Liver (tissue), 3 donors: ENCODE data around the gene TBCD.

Experiments used
- CTCF ChIP-seq: fragments of 150-350 bp; IDR thresholded peaks from 2 replicates; pipeline ENCODE4 v1.5.1; 2017; ENCODE audit warnings: improper control_type of control experiment, low read depth, low read length; ENCODE audit not compliant: missing input control
- TF ChIP-seq, protein P1 (sequence below): IDR thresholded peaks from 2 replicates; pipeline ENCODE4 v1.6.1; 2016; ENCODE audit warnings: antibody characterized with exemption
- donor health status: healthy.
- donor health status: healthy.

DNA sequence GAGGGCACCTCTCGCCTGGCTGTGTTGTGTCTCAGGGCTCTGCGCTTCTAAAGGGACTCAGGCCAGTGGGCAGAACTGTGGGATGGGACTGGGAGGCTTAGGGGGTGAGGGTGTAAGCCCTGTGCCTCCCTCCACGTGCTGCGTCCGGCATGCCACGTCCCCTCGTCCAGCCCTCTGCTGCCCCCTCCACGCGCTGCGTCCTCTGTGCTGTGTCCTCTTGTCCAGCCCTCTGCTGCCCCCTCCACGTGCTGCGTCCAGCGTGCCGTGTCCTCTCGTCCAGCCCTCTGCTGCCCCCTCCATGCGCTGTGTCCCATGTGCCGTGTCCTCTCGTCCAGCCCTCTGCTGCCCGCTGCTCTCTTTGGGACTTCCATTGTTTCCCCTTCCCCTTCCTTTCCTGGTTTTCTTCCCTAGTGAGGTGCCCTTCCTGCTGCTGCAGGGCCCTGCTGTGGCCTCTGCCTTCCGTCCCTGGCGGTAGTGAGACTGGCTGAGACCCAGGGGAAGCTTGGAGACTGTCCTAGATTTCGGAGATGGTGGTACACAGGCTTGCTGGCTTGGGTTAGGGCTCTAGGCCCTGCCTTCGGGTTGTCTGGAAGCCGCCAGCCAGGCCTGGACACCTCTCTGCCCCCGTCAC, 94.3 kb downstream of the TBCD start:
- no peak for TF ChIP-seq CTCF
- TF ChIP-seq, protein P1, sequence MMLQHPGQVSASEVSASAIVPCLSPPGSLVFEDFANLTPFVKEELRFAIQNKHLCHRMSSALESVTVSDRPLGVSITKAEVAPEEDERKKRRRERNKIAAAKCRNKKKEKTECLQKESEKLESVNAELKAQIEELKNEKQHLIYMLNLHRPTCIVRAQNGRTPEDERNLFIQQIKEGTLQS, result no peak
